Measurements from ENCODE around the gene POU6F1.

Gene POU6F1

DNA sequence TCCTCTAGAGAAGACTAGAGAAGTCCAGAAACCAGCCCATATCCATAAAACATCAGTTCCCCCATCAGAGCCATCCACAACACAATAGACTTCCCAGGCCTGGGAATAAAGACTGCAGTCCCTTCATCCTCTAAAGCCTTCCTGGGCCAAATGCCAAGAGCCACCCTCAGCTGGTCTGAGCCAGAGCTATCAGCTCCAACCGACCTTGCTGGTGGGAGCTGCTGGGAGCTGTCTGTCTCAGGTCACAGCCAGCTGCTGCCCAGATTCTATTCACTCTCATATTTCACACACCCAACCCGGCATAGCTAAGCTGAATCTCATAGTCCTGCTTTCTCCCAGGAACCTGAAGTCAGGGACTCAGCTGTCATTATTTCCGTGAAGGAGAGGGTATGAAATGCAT is 34.0 kb downstream of the POU6F1 start:
- no peak for TF ChIP-seq RARB (CRISPR knock-in tag; IDR thresholded peaks at IDR 0.05)
- no peak for TF ChIP-seq ZFP3 (CRISPR knock-in tag; IDR thresholded peaks at IDR 0.05)
- ATAC-seq = peak; percentile 72

- TF ChIP-seq CREB5 (CRISPR knock-in tag; IDR thresholded peaks at IDR 0.05; ENCODE audit: low read depth) (no peak), BACH2 (CRISPR knock-in tag; IDR thresholded peaks at IDR 0.05; ENCODE audit: borderline replicate concordance) (no peak), OSR1 (CRISPR knock-in tag; IDR thresholded peaks at IDR 0.05) (no peak), ZFP30 (CRISPR knock-in tag; IDR thresholded peaks at IDR 0.05) (no peak), ZFP3 (CRISPR knock-in tag; IDR thresholded peaks at IDR 0.05) (no peak)
Observed at GRCh38 chr12:51183349-51183748, 34.5 kb downstream of the POU6F1 start.

GRCh38 chr12:51181558-51181957 is 36.3 kb downstream of the POU6F1 start:
- TF ChIP-seq ZNF565 (CRISPR knock-in tag; conservative IDR thresholded peaks at IDR 0.05; ENCODE audit: low read depth) = no peak
- no peak for TF ChIP-seq RARB (CRISPR knock-in tag; IDR thresholded peaks at IDR 0.05)
- no peak for TF ChIP-seq ZFP30 (CRISPR knock-in tag; IDR thresholded peaks at IDR 0.05)
- TF ChIP-seq ARNTL (CRISPR knock-in tag; IDR thresholded peaks at IDR 0.05; ENCODE audit: borderline replicate concordance, low read depth) = no peak
- no peak for TF ChIP-seq BACH2 (CRISPR knock-in tag; IDR thresholded peaks at IDR 0.05; ENCODE audit: borderline replicate concordance)
- TF ChIP-seq ZNF8 (CRISPR knock-in tag; IDR thresholded peaks at IDR 0.05) = no peak
- no peak for TF ChIP-seq TSHZ2 (CRISPR knock-in tag; IDR thresholded peaks at IDR 0.05)
- no peak for ATAC-seq

More at GRCh38 chr12:51183349-51183748, 34.5 kb downstream of the POU6F1 start:
- ATAC-seq = no peak

DNA sequence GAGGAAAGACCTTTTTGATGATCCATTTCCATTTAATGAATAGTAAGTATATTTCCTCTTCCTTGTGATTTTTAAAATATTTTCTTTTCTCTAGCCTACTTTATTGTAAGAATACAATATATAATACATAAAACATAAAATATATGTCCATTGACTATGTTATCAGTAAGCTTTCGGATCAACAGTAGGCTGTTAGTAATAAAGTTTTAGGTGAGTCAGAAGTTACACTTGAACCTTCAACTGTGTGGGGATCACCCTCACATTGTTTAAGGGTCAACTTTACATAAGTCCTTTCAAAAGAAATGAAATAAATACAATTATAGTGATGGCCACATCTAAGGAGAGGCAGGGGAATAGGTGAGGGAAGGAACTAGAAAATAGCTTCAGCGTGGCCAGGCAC is 40.0 kb downstream of the POU6F1 start:
- no peak for TF ChIP-seq TCF4 (CRISPR knock-in tag; IDR thresholded peaks at IDR 0.05; ENCODE audit: borderline replicate concordance)
- TF ChIP-seq GLIS3 (CRISPR knock-in tag; IDR thresholded peaks at IDR 0.05) = no peak
- TF ChIP-seq OSR1 (CRISPR knock-in tag; IDR thresholded peaks at IDR 0.05) = no peak
- no peak for TF ChIP-seq ZNF70 (CRISPR knock-in tag; IDR thresholded peaks at IDR 0.05)
- TF ChIP-seq ZC3H10 (CRISPR knock-in tag; IDR thresholded peaks at IDR 0.05) = no peak
- TF ChIP-seq, protein P1, sequence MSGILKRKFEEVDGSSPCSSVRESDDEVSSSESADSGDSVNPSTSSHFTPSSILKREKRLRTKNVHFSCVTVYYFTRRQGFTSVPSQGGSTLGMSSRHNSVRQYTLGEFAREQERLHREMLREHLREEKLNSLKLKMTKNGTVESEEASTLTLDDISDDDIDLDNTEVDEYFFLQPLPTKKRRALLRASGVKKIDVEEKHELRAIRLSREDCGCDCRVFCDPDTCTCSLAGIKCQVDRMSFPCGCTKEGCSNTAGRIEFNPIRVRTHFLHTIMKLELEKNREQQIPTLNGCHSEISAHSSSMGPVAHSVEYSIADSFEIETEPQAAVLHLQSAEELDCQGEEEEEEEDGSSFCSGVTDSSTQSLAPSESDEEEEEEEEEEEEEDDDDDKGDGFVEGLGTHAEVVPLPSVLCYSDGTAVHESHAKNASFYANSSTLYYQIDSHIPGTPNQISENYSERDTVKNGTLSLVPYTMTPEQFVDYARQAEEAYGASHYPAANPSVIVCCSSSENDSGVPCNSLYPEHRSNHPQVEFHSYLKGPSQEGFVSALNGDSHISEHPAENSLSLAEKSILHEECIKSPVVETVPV (CRISPR knock-in tag; IDR thresholded peaks at IDR 0.05) = no peak
- TF ChIP-seq TOX (CRISPR knock-in tag; IDR thresholded peaks at IDR 0.05; ENCODE audit: borderline replicate concordance) = no peak
- TF ChIP-seq CSDC2 (CRISPR knock-in tag; IDR thresholded peaks at IDR 0.05) = no peak
- TF ChIP-seq ZFP30 (CRISPR knock-in tag; IDR thresholded peaks at IDR 0.05) = no peak
- no peak for TF ChIP-seq ARNTL (CRISPR knock-in tag; IDR thresholded peaks at IDR 0.05; ENCODE audit: borderline replicate concordance, low read depth)
- TF ChIP-seq ZNF8 (CRISPR knock-in tag; IDR thresholded peaks at IDR 0.05) = no peak
- TF ChIP-seq ESRRG (CRISPR knock-in tag; IDR thresholded peaks at IDR 0.05) = no peak
- TF ChIP-seq SNAI2 (CRISPR knock-in tag; IDR thresholded peaks at IDR 0.05) = no peak
- TF ChIP-seq, protein P2, sequence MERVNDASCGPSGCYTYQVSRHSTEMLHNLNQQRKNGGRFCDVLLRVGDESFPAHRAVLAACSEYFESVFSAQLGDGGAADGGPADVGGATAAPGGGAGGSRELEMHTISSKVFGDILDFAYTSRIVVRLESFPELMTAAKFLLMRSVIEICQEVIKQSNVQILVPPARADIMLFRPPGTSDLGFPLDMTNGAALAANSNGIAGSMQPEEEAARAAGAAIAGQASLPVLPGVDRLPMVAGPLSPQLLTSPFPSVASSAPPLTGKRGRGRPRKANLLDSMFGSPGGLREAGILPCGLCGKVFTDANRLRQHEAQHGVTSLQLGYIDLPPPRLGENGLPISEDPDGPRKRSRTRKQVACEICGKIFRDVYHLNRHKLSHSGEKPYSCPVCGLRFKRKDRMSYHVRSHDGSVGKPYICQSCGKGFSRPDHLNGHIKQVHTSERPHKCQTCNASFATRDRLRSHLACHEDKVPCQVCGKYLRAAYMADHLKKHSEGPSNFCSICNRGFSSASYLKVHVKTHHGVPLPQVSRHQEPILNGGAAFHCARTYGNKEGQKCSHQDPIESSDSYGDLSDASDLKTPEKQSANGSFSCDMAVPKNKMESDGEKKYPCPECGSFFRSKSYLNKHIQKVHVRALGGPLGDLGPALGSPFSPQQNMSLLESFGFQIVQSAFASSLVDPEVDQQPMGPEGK (CRISPR knock-in tag; IDR thresholded peaks at IDR 0.05; ENCODE audit: borderline replicate concordance) = no peak
- TF ChIP-seq BACH2 (CRISPR knock-in tag; IDR thresholded peaks at IDR 0.05; ENCODE audit: borderline replicate concordance) = no peak
- no peak for TF ChIP-seq RARB (CRISPR knock-in tag; IDR thresholded peaks at IDR 0.05)

DNA sequence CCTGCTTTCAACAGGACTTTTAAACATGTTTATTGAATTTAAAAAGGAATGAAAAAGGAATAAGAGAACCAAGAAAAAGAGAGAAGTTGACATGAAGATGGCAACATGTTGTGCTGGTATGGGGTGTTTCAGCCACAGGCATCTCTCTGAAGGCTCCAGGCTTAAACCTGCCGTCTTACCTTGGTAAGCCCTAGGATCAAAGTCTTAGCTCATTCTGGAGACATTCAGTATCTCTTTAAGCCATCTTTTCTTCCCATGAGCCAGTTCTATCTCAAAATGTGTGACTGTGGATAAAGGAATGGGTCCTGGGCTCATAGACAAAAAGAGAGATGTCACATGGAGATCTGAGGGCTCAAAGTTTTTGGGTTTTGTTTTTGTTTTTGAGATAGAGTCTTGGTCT is 43.4 kb downstream of the POU6F1 start:
- ATAC-seq = no peak
- no peak for TF ChIP-seq RARB (CRISPR knock-in tag; IDR thresholded peaks at IDR 0.05)
- no peak for TF ChIP-seq BACH2 (CRISPR knock-in tag; IDR thresholded peaks at IDR 0.05; ENCODE audit: borderline replicate concordance)
- TF ChIP-seq ZNF8 (CRISPR knock-in tag; IDR thresholded peaks at IDR 0.05) = no peak
- no peak for TF ChIP-seq ZC3H10 (CRISPR knock-in tag; IDR thresholded peaks at IDR 0.05)
- TF ChIP-seq ISL1 (CRISPR knock-in tag; IDR thresholded peaks at IDR 0.05) = no peak
- TF ChIP-seq TCF4 (CRISPR knock-in tag; IDR thresholded peaks at IDR 0.05; ENCODE audit: borderline replicate concordance) = no peak
- TF ChIP-seq ARNTL (CRISPR knock-in tag; IDR thresholded peaks at IDR 0.05; ENCODE audit: borderline replicate concordance, low read depth) = no peak
- no peak for TF ChIP-seq ZNF70 (CRISPR knock-in tag; IDR thresholded peaks at IDR 0.05)

More for the DNA sequence above, 40.0 kb downstream of the POU6F1 start:
- ATAC-seq = no peak
